OCI-LY3 (cell line): ENCODE data around the gene LPXN.

Experiments used
- H2AFZ ChIP-seq: fragments of 200-600, 300-600 bp; shearing (Covaris generic); 2 replicates; pipeline ENCODE4 v1.6.0; 2014; ENCODE audit warnings: antibody characterized with exemption, low read depth, low read length
- H3K27ac ChIP-seq: fragments of 200-600, 300-600 bp; sonication (generic); 2 replicates; pipeline ENCODE4 v1.5.1; 2014; ENCODE audit warnings: mild to moderate bottlenecking, low read length, moderate library complexity, mixed read lengths
- H3K27me3 ChIP-seq: fragments of 200-600, 300-600 bp; sonication (generic); 2 replicates; pipeline ENCODE4 v1.6.1; 2014; ENCODE audit warnings: low read depth, low read length, mixed read lengths
- H3K36me3 ChIP-seq: fragments of 200-600, 300-600 bp; sonication (generic); replicated peaks from 2 replicates; pipeline ENCODE3; 2014; ENCODE audit warnings: low read depth, low read length, mixed read lengths
- H3K4me1 ChIP-seq: fragments of 300-600, 200-600 bp; sonication (generic); 2 replicates; pipeline ENCODE4 v1.6.1; 2014; ENCODE audit warnings: low read length, mixed read lengths
- H3K4me2 ChIP-seq: fragments of 200-600, 300-600 bp; sonication (generic); 2 replicates; pipeline ENCODE4 v1.6.1; 2014; ENCODE audit warnings: low read length, mixed read lengths
- H3K4me3 ChIP-seq: fragments of 300-600, 200-600 bp; sonication (generic); 2 replicates; pipeline ENCODE4 v1.5.1; 2014; ENCODE audit warnings: antibody characterized with exemption, mild to moderate bottlenecking, low read length, moderate library complexity
- H3K79me2 ChIP-seq: fragments of 300-600, 200-600 bp; shearing (Covaris generic); 2 replicates; pipeline ENCODE4 v1.6.1; 2014; ENCODE audit warnings: mild to moderate bottlenecking, low read length, mixed read lengths
- H3K9ac ChIP-seq: fragments of 300-600, 200-600 bp; shearing (Covaris generic); 2 replicates; pipeline ENCODE4 v1.6.0; 2014; ENCODE audit warnings: mild to moderate bottlenecking, low read length, moderate library complexity
- H3K9me3 ChIP-seq: fragments of 200-600, 300-600 bp; shearing (Covaris generic); 2 replicates; pipeline ENCODE4 v1.6.1; 2014; ENCODE audit warnings: low read length, mixed read lengths; ENCODE audit not compliant: insufficient read depth
- H4K20me1 ChIP-seq: fragments of 200-600, 300-600 bp; sonication (generic); 2 replicates; pipeline ENCODE4 v1.6.1; 2016; ENCODE audit warnings: low read length, mixed read lengths; ENCODE audit not compliant: insufficient read depth
- CTCF ChIP-seq: fragments of 200-600, 300-600 bp; sonication (generic); IDR thresholded peaks from 2 replicates; pipeline ENCODE4 v1.5.1; 2014; ENCODE audit warnings: antibody characterized with exemption, low read length, low read depth
- EZH2phosphoT487 ChIP-seq: fragments of 200-600 bp; shearing (Covaris generic); IDR thresholded peaks from 2 replicates; pipeline ENCODE4 v1.6.1; 2018; ENCODE audit warnings: antibody characterized with exemption, mixed run types, low read depth

LPXN gene

GRCh38 chr11:58508814-58509213, 66.8 kb downstream of the LPXN start:
- Histone ChIP-seq H3K4me2 (no peak overlapping the region), H3K36me3 (no peaks in the 10 kb centered on the region), H3K9ac (no peak overlapping the region), H4K20me1 (peaks cover 4% of the 10 kb centered on the region; the same call in 1 of the 2 replicates), H2AFZ (no peak overlapping the region), H3K79me2 (no peaks in the 10 kb centered on the region), H3K27ac (no peak overlapping the region), H3K27me3 (0 out of 2 replicates have a peak, but pooled peaks cover 13% of the 10 kb centered on the region), H3K4me3 (no peak overlapping the region), H3K9me3 (no peaks in the 10 kb centered on the region), H3K4me1 (peaks cover 33% of the 10 kb centered on the region)
- TF ChIP-seq EZH2phosphoT487 (no peak), CTCF (no peak)

- Histone ChIP-seq H4K20me1 (peaks cover 4% of the 10 kb centered on the region; the same call in 1 of the 2 replicates), H3K4me1 (peaks cover 41% of the 10 kb centered on the region), H3K4me3 (no peak within 1 kb of the TSS), H3K27me3 (0 out of 2 replicates have a peak, but pooled peaks cover 13% of the 10 kb centered on the region), H3K4me2 (peak within 1 kb of the TSS; percentile 53), H3K36me3 (no peaks in the 10 kb centered on the region), H2AFZ (no peak within 1 kb of the TSS), H3K9ac (no peak within 1 kb of the TSS), H3K79me2 (no peaks in the 10 kb centered on the region), H3K27ac (no peak within 1 kb of the TSS), H3K9me3 (no peaks in the 10 kb centered on the region)
- TF ChIP-seq EZH2phosphoT487: no peak
- TF ChIP-seq CTCF: no peak
Observed at GRCh38 chr11:58508005-58508404, 67.7 kb downstream of the LPXN start, which contains the start of gene OR5B21. Gene OR5B21, minus strand, starts transcription at chr11:58508105. Its CDS starts 0 bp downstream, at chr11:58508105.

GRCh38 chr11:58507355-58507754, 68.3 kb downstream of the LPXN start:
- no peak for TF ChIP-seq EZH2phosphoT487
- TF ChIP-seq CTCF: no peak
- H3K9ac ChIP-seq: no peak overlapping the region
- H3K27me3 ChIP-seq: 0 out of 2 replicates have a peak, but pooled peaks cover 13% of the 10 kb centered on the region
- no peak overlapping the region for H2AFZ ChIP-seq
- H3K79me2 ChIP-seq: no peaks in the 10 kb centered on the region
- no peaks in the 10 kb centered on the region for H3K9me3 ChIP-seq
- H3K27ac ChIP-seq: no peak overlapping the region
- no peak overlapping the region for H3K4me3 ChIP-seq
- H3K36me3 ChIP-seq: no peaks in the 10 kb centered on the region
- H4K20me1 ChIP-seq: peaks cover 4% of the 10 kb centered on the region; the same call in 1 of the 2 replicates
- peaks cover 44% of the 10 kb centered on the region for H3K4me1 ChIP-seq
- H3K4me2 ChIP-seq: peak overlapping the region; percentile 53

- Histone ChIP-seq H3K79me2 (no peaks in the 10 kb centered on the region), H2AFZ (no peak overlapping the region), H4K20me1 (peaks cover 4% of the 10 kb centered on the region; the same call in 1 of the 2 replicates), H3K27me3 (0 out of 2 replicates have a peak, but pooled peaks cover 13% of the 10 kb centered on the region), H3K9me3 (no peaks in the 10 kb centered on the region), H3K27ac (no peak overlapping the region), H3K4me2 (peak overlapping the region; percentile 53), H3K4me1 (peaks cover 42% of the 10 kb centered on the region), H3K36me3 (no peaks in the 10 kb centered on the region), H3K4me3 (no peak overlapping the region), H3K9ac (no peak overlapping the region)
- no peak for TF ChIP-seq EZH2phosphoT487
- no peak for TF ChIP-seq CTCF
Observed at GRCh38 chr11:58506935-58507334, 68.7 kb downstream of the LPXN start.
